Endothelial cell of umbilical vein (primary cell): ENCODE measurements around the gene HIGD2B. TPM values are rescaled to one million over a fixed set of nuclear protein-coding genes. Genes with fewer than 3 reads are reported as not detected.

Experiments
- BruUV-seq: library from RNA; stranded (reverse); fragments of 400-500 nt; replicated peaks from 2 replicates; lab custom pipeline; 2021; lab: Mats Ljungman, UMichigan
- CTCF ChIA-PET: fragments of 300-600, 350-600 bp; sonication (Branson Sonifier 250); formaldehyde crosslinking; loops from one replicate; lab custom pipeline; 2021; ENCODE audit warnings: antibody characterized with exemption, inconsistent platforms; lab: Charles Lee
- POLR2A ChIA-PET: fragments of 300-600, 350-600 bp; sonication (Branson Sonifier 250); formaldehyde crosslinking; loops from one replicate; lab custom pipeline; 2021; ENCODE audit warnings: antibody characterized with exemption, inconsistent platforms; lab: Charles Lee
- DNase-seq: peaks from one replicate; pipeline ENCODE4 v3.0.0-alpha.2; 2011; ENCODE audit warnings: low read depth, low spot score
- FAIRE-seq: peaks from 2 replicates; lab custom pipeline; 2011; peaks lifted over from hg19 to GRCh38; lab: Jason Lieb, UNC
- H2AFZ ChIP-seq: 2 replicates; pipeline ENCODE4 v1.6.0; 2012; ENCODE audit warnings: low read depth, low read length, control low read depth, inconsistent platforms
- H3K27ac ChIP-seq: 2 replicates; pipeline ENCODE4 v1.5.1; 2011; ENCODE audit warnings: low read depth, mild to moderate bottlenecking, control low read depth, low read length, moderate library complexity; ENCODE audit not compliant: insufficient read depth
- H3K27me3 ChIP-seq, 2 experiments: 2 replicates each; pipeline versions ENCODE4 v1.6.0 to v1.6.1; 2011; ENCODE audit warnings: low read length in 2 of 2, mixed read lengths in 1 of 2; ENCODE audit not compliant: control insufficient read depth in 2 of 2, insufficient read depth in 2 of 2
- H3K36me3 ChIP-seq, 2 experiments: 2 replicates in 1 of 2; 3 replicates in 1 of 2; pipeline ENCODE4 v1.5.1; 2011; ENCODE audit warnings: low read length in 2 of 2, mild to moderate bottlenecking in 1 of 2, moderate library complexity in 1 of 2; ENCODE audit not compliant: control insufficient read depth in 2 of 2, insufficient read depth in 2 of 2; ENCODE audit errors: extremely low read depth in 1 of 2
- H3K4me1 ChIP-seq: 3 replicates; pipeline ENCODE4 v1.5.1; 2011; ENCODE audit warnings: mild to moderate bottlenecking, low read length; ENCODE audit not compliant: control insufficient read depth, insufficient read depth; ENCODE audit errors: extremely low read depth
- H3K4me2 ChIP-seq: 2 replicates; pipeline ENCODE4 v1.6.1; 2011; ENCODE audit warnings: low read length, control low read depth, mixed read lengths; ENCODE audit not compliant: insufficient read depth
- H3K4me3 ChIP-seq, 3 experiments: fragments of 200-600 bp in 1 of 3; sonication (generic), shearing (Covaris generic) in 1 of 3; replicated peaks in 1 of 3; 2 replicates each; pipeline ENCODE4 v1.5.1; 2011 to 2016; ENCODE audit warnings: control low read depth in 3 of 3, low read length in 3 of 3, mild to moderate bottlenecking in 2 of 3, inconsistent platforms in 1 of 3, low read depth in 1 of 3, moderate library complexity in 1 of 3; ENCODE audit not compliant: insufficient read depth in 1 of 3
- H3K79me2 ChIP-seq: 2 replicates; pipeline ENCODE4 v1.6.0; 2012; ENCODE audit warnings: low read length, inconsistent platforms; ENCODE audit not compliant: control insufficient read depth, insufficient read depth
- H3K9ac ChIP-seq: replicated peaks from 2 replicates; pipeline ENCODE3; 2011; ENCODE audit warnings: low read length, control low read depth; ENCODE audit not compliant: insufficient read depth; ENCODE audit errors: extremely low read depth
- H3K9me1 ChIP-seq: replicated peaks from 3 replicates; pipeline ENCODE4 v1.6.0; 2011; ENCODE audit warnings: mild to moderate bottlenecking, low read length; ENCODE audit not compliant: control insufficient read depth, insufficient read depth; ENCODE audit errors: extremely low read depth
- H3K9me3 ChIP-seq: replicated peaks from 2 replicates; pipeline ENCODE4 v1.5.1; 2012; ENCODE audit warnings: low read length, inconsistent platforms; ENCODE audit not compliant: control insufficient read depth, insufficient read depth
- H4K20me1 ChIP-seq: replicated peaks from 2 replicates; pipeline ENCODE3; 2011; ENCODE audit warnings: mild to moderate bottlenecking, low read length; ENCODE audit not compliant: control insufficient read depth, insufficient read depth; ENCODE audit errors: extremely low read depth
- EZH2 ChIP-seq: IDR thresholded peaks from 2 replicates; pipeline ENCODE4 v1.6.1; 2012; ENCODE audit warnings: borderline replicate concordance, low read depth, mild to moderate bottlenecking, moderate library complexity, low read length, inconsistent platforms; ENCODE audit not compliant: severe bottlenecking
- FOS ChIP-seq: IDR thresholded peaks from 2 replicates; pipeline ENCODE4 v1.6.1; 2011; ENCODE audit warnings: mild to moderate bottlenecking, low read length, moderate library complexity, borderline replicate concordance; ENCODE audit not compliant: insufficient read depth
- GATA2 ChIP-seq: IDR thresholded peaks from 2 replicates; pipeline ENCODE4 v1.7.0; 2011; ENCODE audit warnings: low read depth, mild to moderate bottlenecking, moderate library complexity, mixed read lengths, low read length; ENCODE audit not compliant: insufficient read length, insufficient read depth
- JUN ChIP-seq: IDR thresholded peaks from 2 replicates; pipeline ENCODE4 v1.6.1; 2011; ENCODE audit warnings: borderline replicate concordance, low read depth; ENCODE audit not compliant: insufficient read length, insufficient read depth
- MYC ChIP-seq: IDR thresholded peaks from one replicate; pipeline ENCODE4 v1.6.1; 2011; ENCODE audit warnings: mild to moderate bottlenecking, low read depth, low read length
- POLR2A ChIP-seq: IDR thresholded peaks from 2 replicates; pipeline ENCODE4 v1.6.1; 2012; ENCODE audit warnings: low read depth, mild to moderate bottlenecking, control low read depth, low read length
- POLR2AphosphoS5 ChIP-seq: IDR thresholded peaks from 2 replicates; pipeline ENCODE4 v1.6.1; 2012; ENCODE audit warnings: low read depth, mild to moderate bottlenecking, control low read depth, low read length, moderate library complexity; ENCODE audit not compliant: insufficient read depth
- dilution Hi-C: fragments of 300-500 bp; cut with MboI; formaldehyde crosslinking; loops from one replicate; pipeline ENCODE4 v1.15.0; 2019; ENCODE audit warnings: low sequenced_read_pairs; ENCODE audit not compliant: extremely low pct_ligation_motif_present
- intact Hi-C: fragments of 100-400 bp; cut with micrococcal nuclease; formaldehyde crosslinking; loops from one replicate; pipeline ENCODE4 v1.10.0; 2022
- polyA plus RNA-seq, 4 experiments: library from polyadenylated mRNA; depleted of rRNA in 3 of 4; stranded (reverse) in 3 of 4; unstranded in 1 of 4; fragments of >200 nt; gene quantifications; 2 replicates each; pipeline versions ENCODE4 v1.2.1 to v1.2.3, GENCODE V29; 2011 to 2012; ENCODE audit warnings: missing spikeins in 1 of 4
- total RNA-seq: library from RNA; stranded (reverse); gene quantifications from 2 replicates; pipeline ENCODE4 v1.2.3, GENCODE V29; 2021
- TF ChIP-seq, protein P1 (sequence below): IDR thresholded peaks from 2 replicates; pipeline ENCODE4 v1.6.1; 2011; ENCODE audit not compliant: insufficient read depth, insufficient read length
- TF ChIP-seq, protein P2 (sequence below), 2 donors: IDR thresholded peaks; 1 replicate in 1 of 2; 2 replicates in 1 of 2; pipeline ENCODE4 v1.5.1; 2011; ENCODE audit warnings: low read length in 2 of 2, mild to moderate bottlenecking in 2 of 2, moderate library complexity in 2 of 2, control low read depth in 1 of 2, inconsistent platforms in 1 of 2, low read depth in 1 of 2; ENCODE audit not compliant: insufficient read depth in 1 of 2; ENCODE audit errors: extremely low read depth in 1 of 2

Gene HIGD2B
- total and polyA plus RNA-seq, 2 donors (not counting 3 experiments of a cell fraction or from before 2014, with no cell fraction given) = not detected

DNA sequence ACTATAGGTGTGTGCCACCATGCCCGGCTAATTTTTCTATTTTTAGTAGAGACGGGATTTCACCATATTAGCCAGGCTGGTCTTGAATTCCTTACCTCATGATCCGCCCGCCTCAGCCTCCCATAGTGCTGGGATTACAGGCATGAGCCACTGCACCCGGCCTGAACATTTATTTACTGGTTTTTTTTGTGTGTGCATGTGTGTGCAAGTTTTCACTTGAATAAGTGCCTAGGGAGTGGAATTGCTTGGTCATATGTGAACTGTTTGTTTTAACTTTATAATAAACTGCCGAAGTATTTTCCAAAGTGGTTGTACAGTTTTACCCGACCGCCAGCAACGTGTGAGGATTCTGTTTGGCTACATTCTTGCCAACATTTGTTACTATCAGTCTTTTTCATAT is 14.1 kb upstream of the HIGD2B start:
- Histone ChIP-seq H3K9ac (no peak overlapping the region), H3K4me3 (no peak overlapping the region), H3K4me2 (no peak overlapping the region), H3K79me2 (no peaks in the 10 kb centered on the region), H3K36me3 (no peaks in the 10 kb centered on the region), H3K9me3 (no peaks in the 10 kb centered on the region), H3K27ac (no peak overlapping the region), H2AFZ (no peak overlapping the region), H3K9me1 (no peaks in the 10 kb centered on the region), H3K27me3 (no peaks in the 10 kb centered on the region), H4K20me1 (no peaks in the 10 kb centered on the region), H3K4me1 (no peaks in the 10 kb centered on the region)
- POLR2A ChIA-PET = no interaction called here
- DNase-seq (no peak), FAIRE-seq (no peak)
- dilution Hi-C loops (no loop called here), intact Hi-C loops (no loop called here)
- no TSS peak for BruUV-seq
- TF ChIP-seq, protein P1, sequence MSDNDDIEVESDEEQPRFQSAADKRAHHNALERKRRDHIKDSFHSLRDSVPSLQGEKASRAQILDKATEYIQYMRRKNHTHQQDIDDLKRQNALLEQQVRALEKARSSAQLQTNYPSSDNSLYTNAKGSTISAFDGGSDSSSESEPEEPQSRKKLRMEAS = no peak
- no peak for TF ChIP-seq EZH2
- no peak for TF ChIP-seq GATA2
- no peak for TF ChIP-seq FOS
- TF ChIP-seq MYC = no peak
- TF ChIP-seq POLR2A = no peak
- TF ChIP-seq JUN = no peak
- TF ChIP-seq, protein P2, sequence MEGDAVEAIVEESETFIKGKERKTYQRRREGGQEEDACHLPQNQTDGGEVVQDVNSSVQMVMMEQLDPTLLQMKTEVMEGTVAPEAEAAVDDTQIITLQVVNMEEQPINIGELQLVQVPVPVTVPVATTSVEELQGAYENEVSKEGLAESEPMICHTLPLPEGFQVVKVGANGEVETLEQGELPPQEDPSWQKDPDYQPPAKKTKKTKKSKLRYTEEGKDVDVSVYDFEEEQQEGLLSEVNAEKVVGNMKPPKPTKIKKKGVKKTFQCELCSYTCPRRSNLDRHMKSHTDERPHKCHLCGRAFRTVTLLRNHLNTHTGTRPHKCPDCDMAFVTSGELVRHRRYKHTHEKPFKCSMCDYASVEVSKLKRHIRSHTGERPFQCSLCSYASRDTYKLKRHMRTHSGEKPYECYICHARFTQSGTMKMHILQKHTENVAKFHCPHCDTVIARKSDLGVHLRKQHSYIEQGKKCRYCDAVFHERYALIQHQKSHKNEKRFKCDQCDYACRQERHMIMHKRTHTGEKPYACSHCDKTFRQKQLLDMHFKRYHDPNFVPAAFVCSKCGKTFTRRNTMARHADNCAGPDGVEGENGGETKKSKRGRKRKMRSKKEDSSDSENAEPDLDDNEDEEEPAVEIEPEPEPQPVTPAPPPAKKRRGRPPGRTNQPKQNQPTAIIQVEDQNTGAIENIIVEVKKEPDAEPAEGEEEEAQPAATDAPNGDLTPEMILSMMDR (IDR thresholded peaks at IDR 0.05; ENCODE audit: extremely low read depth in 1 of 2, insufficient read depth in 1 of 2, low read depth in 1 of 2, low read length in 2 of 2) = no peak
- TF ChIP-seq POLR2AphosphoS5 = no peak
- CTCF ChIA-PET = no interaction called here
